Inflammatory macrophage treated with lipopolysaccharide for 4 hours (primary cell): ENCODE results near the gene FBXO4.
A peak's percentile ranks its signal among the peaks of the same experiment; 100 is the strongest.

Source experiments
- DNase-seq: peaks from one replicate; pipeline ENCODE4 v3.0.0-alpha.2; 2020

The FBXO4 gene, protein sequence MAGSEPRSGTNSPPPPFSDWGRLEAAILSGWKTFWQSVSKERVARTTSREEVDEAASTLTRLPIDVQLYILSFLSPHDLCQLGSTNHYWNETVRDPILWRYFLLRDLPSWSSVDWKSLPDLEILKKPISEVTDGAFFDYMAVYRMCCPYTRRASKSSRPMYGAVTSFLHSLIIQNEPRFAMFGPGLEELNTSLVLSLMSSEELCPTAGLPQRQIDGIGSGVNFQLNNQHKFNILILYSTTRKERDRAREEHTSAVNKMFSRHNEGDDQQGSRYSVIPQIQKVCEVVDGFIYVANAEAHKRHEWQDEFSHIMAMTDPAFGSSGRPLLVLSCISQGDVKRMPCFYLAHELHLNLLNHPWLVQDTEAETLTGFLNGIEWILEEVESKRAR

DNA sequence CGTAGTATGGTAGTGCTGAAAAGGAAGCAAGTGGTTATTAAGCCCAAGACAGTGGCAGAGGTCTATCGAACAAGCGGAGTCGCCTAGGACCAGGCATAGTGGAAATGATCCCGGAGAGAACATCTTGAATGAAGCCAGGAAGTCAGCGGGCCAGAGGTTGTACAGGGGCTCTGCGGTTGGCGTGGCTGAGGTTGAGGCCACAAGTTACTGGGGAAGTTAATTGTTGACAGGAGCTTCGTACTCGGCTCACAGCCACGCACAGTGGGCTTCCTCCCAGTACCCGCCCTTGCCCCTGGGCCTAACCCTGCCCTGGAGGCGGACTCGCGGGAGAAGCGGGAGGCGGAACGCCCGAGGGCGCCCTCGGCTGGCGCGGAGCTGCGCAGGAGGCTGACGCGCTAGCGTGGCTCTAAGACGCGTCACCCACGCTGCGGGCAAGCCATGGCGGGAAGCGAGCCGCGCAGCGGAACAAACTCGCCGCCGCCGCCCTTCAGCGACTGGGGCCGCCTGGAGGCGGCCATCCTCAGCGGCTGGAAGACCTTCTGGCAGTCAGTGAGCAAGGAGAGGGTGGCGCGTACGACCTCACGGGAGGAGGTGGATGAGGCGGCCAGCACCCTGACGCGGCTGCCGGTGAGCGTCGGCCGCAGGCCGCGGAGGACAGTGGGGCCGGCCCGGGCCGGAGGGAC lies at the start of gene FBXO4:
FBXO4 (plus strand) TSS at position 410 of the 683 bp plus-strand sequence; CDS start at position 439, 29 bp downstream.
- peak; percentile 88 for DNase-seq

GRCh38 chr5:41876678-41877077 lies 48.4 kb upstream of the FBXO4 start:
- no peak for DNase-seq

DNA sequence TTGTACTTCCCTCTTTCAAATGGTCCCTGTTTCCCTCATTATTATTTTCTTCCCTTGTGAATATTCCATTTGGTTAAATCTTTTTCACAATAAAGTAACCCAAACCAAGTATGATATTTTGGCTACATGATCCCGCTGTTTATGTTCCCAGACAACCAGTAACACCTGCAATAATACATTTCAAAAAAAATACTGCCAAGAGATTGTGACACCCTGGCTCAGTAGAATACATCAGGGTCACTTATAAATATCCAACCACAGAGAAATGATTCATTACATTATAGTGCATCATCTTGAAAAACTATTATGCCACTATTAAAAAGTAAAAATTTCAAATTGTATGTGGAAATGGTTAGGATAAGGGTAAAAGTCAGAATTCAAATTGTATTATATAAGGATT lies 47.7 kb upstream of the FBXO4 start:
- DNase-seq: no peak

DNA sequence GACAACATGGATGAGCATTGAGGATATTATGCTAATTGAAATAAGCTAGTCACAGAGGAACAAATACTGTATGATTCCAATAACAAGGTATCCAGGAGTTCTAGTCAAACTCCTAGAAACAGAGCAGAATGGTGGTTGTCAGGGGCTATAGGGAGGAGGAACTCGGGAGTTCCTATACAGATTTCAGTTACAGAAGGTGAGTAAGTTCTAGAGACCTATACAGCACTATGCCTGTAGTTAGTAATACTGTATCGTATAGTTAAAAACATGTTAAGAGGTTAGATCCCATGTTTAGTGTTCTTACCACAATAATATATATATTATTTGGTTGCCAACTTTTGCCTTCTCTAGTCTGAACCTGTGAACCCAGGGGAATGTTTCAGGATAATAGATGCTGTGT lies 46.9 kb upstream of the FBXO4 start:
- DNase-seq: no peak

GRCh38 chr5:41878643-41879478 lies 46.2 kb upstream of the FBXO4 start:
- no peak for DNase-seq

DNA sequence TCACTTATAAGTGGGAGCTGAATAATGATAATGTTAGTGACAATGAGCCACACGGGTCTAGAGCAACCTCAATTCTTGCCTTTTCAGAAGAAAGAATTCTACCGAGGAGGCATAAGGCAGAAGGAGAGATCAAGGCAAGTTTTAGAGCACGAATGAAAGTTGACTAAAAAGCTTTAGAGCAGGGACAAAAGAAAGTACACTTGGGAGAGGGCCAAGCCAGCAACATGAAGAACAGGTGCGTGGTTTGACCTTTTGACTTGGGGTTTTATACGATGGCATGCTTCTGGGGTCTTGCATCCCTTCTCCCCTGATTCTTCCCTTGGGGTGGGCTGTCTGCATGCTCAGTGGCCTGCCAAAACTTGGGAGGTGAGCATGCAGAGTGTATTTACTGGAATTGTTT lies 42.3 kb upstream of the FBXO4 start:
- no peak for DNase-seq

DNA sequence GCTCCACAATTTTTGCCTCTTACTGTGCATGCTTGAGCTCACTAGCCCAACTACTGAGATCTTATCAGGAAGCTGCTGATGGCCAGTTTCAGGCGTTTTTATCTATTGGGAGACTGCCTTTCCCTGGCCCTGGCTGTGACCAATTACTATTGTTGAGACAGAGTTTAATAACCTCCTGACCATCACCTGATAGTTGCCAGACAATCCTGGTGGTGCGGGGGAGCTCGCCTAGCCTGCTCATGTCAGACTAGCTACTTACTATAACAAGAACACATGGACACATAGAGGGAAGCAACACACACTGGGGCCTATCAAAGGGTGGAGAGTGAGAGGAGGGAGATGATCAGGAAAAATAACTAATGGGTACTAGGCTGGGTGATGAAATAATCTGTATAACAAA lies 41.8 kb upstream of the FBXO4 start:
- DNase-seq: no peak

DNA sequence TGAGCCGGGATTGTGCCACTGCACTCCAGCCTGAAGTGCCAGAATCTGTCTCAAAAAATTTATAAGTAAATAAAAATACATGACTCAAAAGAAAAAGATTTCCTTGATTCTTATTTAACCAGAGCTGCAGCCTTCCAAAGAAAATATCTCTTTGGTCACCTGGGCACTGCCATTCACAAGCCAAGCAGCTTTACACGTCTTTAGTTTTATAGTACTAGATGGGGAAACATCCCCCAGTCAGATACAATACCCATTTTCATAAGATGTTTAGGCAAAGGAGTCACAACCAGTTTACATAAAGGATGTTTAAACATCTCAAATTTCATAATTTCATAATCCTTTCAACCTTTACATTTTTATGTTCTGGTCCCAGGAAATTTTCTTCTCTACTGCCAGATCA lies 41.1 kb upstream of the FBXO4 start:
- DNase-seq: no peak

- DNase-seq: no peak
Measured at GRCh38 chr5:41885286-41885685, 39.8 kb upstream of the FBXO4 start.

- no peak for DNase-seq
Measured at GRCh38 chr5:41891066-41891707, 33.9 kb upstream of the FBXO4 start.

GRCh38 chr5:41892031-41892430 lies 33.0 kb upstream of the FBXO4 start:
- DNase-seq: no peak

DNA sequence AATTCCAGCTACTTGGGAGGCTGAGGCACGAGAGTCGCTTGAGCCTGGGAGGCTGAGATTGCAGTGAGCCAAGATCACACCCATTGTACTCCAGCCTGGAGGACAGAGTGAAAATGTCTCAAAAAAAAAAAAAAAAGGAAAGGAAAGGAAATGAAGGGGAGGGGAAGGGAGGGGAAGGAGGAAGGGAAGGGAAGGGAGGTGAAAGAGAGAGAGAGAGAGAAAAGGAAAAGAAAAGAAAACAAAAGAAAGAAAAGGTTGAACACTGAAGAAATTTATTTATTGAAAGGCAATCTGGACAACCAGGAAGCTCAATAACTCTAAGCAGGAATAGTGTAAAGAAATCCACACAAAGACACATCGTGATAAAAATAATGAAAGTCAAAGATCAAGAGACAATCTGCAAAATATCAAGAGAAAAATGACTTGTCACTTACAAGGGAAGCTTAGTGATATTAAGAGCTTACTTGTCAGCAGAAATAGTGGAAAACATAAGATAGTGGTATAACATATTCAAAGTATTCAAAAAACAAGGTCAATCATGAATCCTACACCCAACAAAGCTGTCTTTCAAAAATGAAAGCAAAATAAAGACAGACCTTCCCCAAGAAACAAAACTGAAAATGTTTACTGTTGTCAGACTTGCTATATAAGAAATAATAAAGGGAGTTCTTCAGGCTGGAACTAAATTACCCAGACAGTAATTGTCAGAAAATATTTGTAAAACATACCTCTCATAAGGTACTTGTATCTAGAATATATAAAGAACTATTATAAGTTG lies 31.8 kb upstream of the FBXO4 start:
- peak; percentile 36 for DNase-seq

- no peak for DNase-seq
Measured at GRCh38 chr5:41896230-41896629, 28.9 kb upstream of the FBXO4 start.

- DNase-seq: no peak
Measured at GRCh38 chr5:41903382-41903891, 21.6 kb upstream of the FBXO4 start.

- peak; percentile 99 for DNase-seq
Measured at GRCh38 chr5:41903892-41904799, 20.9 kb upstream of the FBXO4 start, which contains the start of gene RIMOC1. Gene RIMOC1 (plus strand): TSS chr5:41904344. CDS start chr5:41904368, 24 bp downstream.

GRCh38 chr5:41906151-41906550 lies 18.9 kb upstream of the FBXO4 start:
- DNase-seq: peak; percentile 68

GRCh38 chr5:41908374-41909079 lies 16.6 kb upstream of the FBXO4 start:
- no peak for DNase-seq

- no peak for DNase-seq
Measured at GRCh38 chr5:41918105-41918504, 7.0 kb upstream of the FBXO4 start.

- DNase-seq: no peak
Measured at GRCh38 chr5:41921166-41921565, 3.9 kb upstream of the FBXO4 start.

DNA sequence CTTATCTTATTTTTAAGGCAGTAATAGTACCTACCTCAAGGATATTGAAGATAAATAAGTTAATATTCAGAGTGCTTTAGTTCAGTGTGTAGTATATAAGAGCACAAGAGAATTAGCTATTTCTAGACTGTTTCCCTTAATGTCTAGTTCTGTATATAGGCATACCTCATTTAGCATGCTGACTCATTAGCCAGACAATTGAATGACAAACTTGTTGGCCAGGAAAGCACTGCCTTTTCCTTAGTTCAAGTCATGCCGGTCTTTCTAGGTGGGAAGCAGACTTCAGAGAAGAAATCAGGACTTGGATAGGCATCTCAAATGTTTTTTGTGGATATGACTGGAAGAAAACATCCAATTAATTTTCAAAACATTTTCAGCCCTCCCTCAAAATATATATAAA lies 3.2 kb upstream of the FBXO4 start:
- no peak for DNase-seq
